Stimulated activated naive CD8-positive, alpha-beta T cell treated with anti-CD3 and anti-CD28 coated beads, Interleukin-15, Interleukin-2, amounts not matched to agents 100 ng/mL and 50 ng/mL, for 24 hours (primary cell): ENCODE data around the gene CRMP1.

Source experiments
- H3K27ac Mint-ChIP-seq: one replicate; pipeline ENCODE4 v1.8.0; 2021; ENCODE audit warnings: mild to moderate bottlenecking, mixed read lengths
- H3K27me3 Mint-ChIP-seq: one replicate; pipeline ENCODE4 v1.8.0; 2021; ENCODE audit warnings: mixed read lengths
- H3K36me3 Mint-ChIP-seq: one replicate; pipeline ENCODE4 v1.8.0; 2021; ENCODE audit warnings: low read depth, mixed read lengths
- H3K4me1 Mint-ChIP-seq: one replicate; pipeline ENCODE4 v1.8.0; 2021; ENCODE audit warnings: low read depth, mixed read lengths
- H3K4me3 Mint-ChIP-seq: one replicate; pipeline ENCODE4 v1.8.0; 2021; ENCODE audit warnings: mild to moderate bottlenecking, mixed read lengths
- H3K9me3 Mint-ChIP-seq: one replicate; pipeline ENCODE4 v1.8.0; 2021; ENCODE audit warnings: mixed read lengths

CRMP1 gene

DNA sequence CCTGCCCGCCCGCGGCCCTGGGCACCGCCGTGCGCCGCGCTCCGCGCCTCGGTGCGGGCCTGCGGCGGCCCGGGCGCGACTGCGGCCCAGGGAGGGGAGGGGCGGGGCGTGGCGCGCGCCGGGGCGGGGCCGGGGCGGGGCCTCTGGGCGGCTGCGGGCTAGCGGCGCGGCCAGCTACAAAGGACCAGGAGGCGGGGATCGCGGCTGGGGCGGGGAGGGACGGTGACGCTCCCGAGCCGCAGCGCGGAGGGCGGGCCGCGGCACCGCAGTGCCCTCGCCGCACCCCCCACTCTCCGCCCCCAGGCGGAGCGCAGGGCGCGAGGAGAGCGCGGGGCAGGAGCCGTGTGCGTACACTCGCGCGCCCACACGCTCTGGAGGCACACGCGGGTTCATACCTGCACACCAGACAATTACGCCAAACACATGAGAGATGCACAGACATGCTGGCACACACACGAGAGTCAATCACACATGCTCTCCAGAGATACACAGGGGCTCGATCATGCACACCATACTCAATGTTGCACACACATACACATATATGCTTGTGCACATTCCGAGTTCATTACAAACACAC is at the start of gene CRMP1:
Gene CRMP1, minus strand, starts transcription at position 83 of the 577 bp plus-strand sequence. CDS start 117 bp downstream, outside the sequence.
- no peaks in the 10 kb centered on the region for H3K9me3 Mint-ChIP-seq
- no peak within 1 kb of the TSS for H3K4me3 Mint-ChIP-seq
- H3K27ac Mint-ChIP-seq: no peak within 1 kb of the TSS
- peaks cover 8% of the 10 kb centered on the region for H3K4me1 Mint-ChIP-seq
- peaks cover 4% of the 10 kb centered on the region for H3K36me3 Mint-ChIP-seq
- peaks cover 61% of the 10 kb centered on the region for H3K27me3 Mint-ChIP-seq

- peaks cover 6% of the 10 kb centered on the region for H3K27me3 Mint-ChIP-seq
- no peaks in the 10 kb centered on the region for H3K4me1 Mint-ChIP-seq
- H3K27ac Mint-ChIP-seq: no peak overlapping the region
- H3K9me3 Mint-ChIP-seq: peaks cover 12% of the 10 kb centered on the region
- no peaks in the 10 kb centered on the region for H3K36me3 Mint-ChIP-seq
- H3K4me3 Mint-ChIP-seq: no peak overlapping the region
Observed at GRCh38 chr4:5941601-5942000, 48.7 kb upstream of the CRMP1 start.

DNA sequence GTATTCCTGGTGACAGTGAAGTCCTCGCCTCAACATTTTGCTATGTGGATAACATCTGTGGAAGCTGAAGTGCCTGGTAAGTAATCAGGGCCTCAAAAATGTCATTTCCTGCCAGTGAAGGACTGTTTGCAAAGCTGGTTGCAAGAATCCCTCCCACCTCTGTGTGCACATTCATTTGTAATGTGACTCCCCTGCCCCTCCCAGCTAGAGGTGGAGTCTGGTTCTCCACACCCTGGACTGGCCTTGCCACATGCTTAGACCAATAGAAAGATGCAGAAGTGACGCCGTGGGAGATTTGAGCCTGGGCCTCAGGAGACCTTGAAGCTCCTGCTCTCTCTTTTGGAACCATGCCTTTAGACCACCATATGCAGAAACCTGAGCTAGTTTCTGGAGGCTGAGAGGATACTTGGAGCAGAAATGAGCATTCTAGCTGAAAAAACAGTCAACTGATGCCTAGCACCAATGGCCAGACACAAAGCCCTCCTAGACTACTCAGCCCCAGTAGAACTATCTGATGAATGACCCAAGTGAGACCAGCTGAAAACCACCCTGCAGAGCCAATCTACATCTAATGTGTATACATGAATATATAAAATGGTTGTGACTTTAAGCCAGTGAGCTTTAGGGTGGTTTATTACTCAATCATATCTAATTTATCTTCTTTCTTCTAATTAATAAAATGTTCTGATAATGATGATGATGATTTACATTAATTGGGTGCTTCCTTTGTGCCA is 47.8 kb upstream of the CRMP1 start:
- H3K4me3 Mint-ChIP-seq: no peak overlapping the region
- H3K27ac Mint-ChIP-seq: no peak overlapping the region
- H3K9me3 Mint-ChIP-seq: peaks cover 9% of the 10 kb centered on the region
- no peaks in the 10 kb centered on the region for H3K4me1 Mint-ChIP-seq
- H3K27me3 Mint-ChIP-seq: peaks cover 3% of the 10 kb centered on the region
- no peaks in the 10 kb centered on the region for H3K36me3 Mint-ChIP-seq

DNA sequence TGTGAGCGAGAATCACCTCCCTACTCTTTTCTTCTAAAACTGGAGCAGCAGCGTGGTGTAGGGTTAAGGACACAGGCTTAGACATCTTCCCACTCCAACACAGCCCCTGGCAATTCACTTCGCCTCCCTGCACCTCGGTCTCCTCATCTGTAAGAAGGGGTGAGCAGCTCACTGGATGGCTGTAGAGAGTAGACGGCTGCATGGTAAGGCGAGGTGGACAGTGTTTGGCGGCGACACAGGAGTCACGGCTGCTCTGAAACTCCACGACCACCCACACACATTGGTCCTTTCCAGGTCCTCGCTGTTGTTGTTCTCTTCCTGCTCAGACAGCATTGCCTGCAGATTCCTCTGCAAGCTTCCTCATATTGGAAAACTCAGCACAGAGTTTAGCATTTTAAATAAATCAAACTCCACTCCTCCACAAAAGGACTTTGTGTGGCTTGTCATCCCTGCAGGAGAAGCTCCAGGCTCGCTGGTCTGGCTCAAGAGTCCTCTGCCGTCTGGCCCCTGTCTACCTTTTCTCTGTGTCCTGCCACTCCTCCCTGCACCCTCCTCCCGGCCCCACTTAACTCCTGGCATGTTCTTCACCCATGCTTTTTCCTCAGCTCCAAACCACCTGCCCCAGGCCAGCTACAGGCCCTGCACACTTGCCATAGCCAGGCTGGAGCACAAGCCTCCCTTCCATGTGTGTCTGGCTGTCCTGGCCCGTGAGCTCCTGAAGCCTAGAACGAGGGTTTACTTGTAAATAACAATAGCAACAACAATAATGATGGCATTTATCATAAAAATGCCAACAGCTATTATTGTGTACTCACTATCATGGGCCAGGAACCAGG is 41.3 kb upstream of the CRMP1 start:
- no peak overlapping the region for H3K4me3 Mint-ChIP-seq
- H3K27ac Mint-ChIP-seq: no peak overlapping the region
- peaks cover 4% of the 10 kb centered on the region for H3K27me3 Mint-ChIP-seq
- H3K4me1 Mint-ChIP-seq: no peaks in the 10 kb centered on the region
- no peaks in the 10 kb centered on the region for H3K36me3 Mint-ChIP-seq
- no peaks in the 10 kb centered on the region for H3K9me3 Mint-ChIP-seq

DNA sequence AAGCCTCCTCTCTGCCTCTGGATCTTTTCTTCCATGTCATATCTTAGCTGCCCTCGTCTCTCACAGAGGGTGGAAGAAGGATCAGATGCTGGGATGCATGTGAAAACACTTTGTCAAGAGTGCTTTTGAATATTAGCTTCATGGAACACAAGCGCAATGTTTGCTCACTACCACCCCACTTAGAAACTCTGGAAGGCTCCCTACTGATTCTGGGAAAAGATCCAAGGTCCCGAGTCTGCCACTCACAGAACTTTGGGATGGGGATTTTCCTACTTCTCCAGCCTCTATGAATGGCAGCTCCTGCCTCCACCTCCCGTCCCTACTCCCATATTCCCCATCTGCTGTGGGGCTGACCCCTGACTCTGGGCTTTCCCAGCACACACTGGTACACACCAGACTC is 40.2 kb upstream of the CRMP1 start:
- no peaks in the 10 kb centered on the region for H3K9me3 Mint-ChIP-seq
- H3K4me3 Mint-ChIP-seq: no peak overlapping the region
- H3K4me1 Mint-ChIP-seq: no peaks in the 10 kb centered on the region
- H3K27me3 Mint-ChIP-seq: peaks cover 4% of the 10 kb centered on the region
- no peaks in the 10 kb centered on the region for H3K36me3 Mint-ChIP-seq
- no peak overlapping the region for H3K27ac Mint-ChIP-seq

- H3K27me3 Mint-ChIP-seq: peaks cover 4% of the 10 kb centered on the region
- no peaks in the 10 kb centered on the region for H3K36me3 Mint-ChIP-seq
- H3K27ac Mint-ChIP-seq: no peak overlapping the region
- H3K4me3 Mint-ChIP-seq: no peak overlapping the region
- no peaks in the 10 kb centered on the region for H3K4me1 Mint-ChIP-seq
- H3K9me3 Mint-ChIP-seq: no peaks in the 10 kb centered on the region
Observed at GRCh38 chr4:5932035-5932568, 39.2 kb upstream of the CRMP1 start.

GRCh38 chr4:5931526-5931925 is 38.6 kb upstream of the CRMP1 start:
- no peaks in the 10 kb centered on the region for H3K4me1 Mint-ChIP-seq
- H3K36me3 Mint-ChIP-seq: no peaks in the 10 kb centered on the region
- no peaks in the 10 kb centered on the region for H3K9me3 Mint-ChIP-seq
- peaks cover 4% of the 10 kb centered on the region for H3K27me3 Mint-ChIP-seq
- no peak overlapping the region for H3K27ac Mint-ChIP-seq
- H3K4me3 Mint-ChIP-seq: no peak overlapping the region

DNA sequence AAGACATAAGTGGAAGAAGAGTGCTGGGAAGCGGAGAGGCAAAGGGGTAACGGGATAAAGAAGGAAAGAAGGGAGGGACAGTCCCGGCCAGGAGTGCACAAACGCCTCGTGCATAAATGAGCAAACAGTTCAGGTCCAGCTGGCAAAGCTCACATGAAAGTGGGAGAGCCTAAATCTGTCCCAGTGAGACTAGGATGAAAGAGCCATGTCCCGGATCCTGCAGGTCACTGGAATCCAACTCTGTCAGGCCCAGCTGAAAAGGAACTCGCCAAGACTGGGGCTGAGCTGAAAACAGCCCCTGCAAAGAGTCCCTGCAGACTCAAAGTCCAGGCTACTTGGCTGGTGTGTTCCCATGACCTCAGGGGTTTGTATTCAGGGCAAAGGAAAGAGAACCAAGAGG is 38.0 kb upstream of the CRMP1 start:
- Mint-ChIP-seq H3K36me3 (no peaks in the 10 kb centered on the region), H3K9me3 (no peaks in the 10 kb centered on the region), H3K27me3 (peaks cover 4% of the 10 kb centered on the region), H3K4me1 (no peaks in the 10 kb centered on the region), H3K4me3 (no peak overlapping the region), H3K27ac (no peak overlapping the region)

DNA sequence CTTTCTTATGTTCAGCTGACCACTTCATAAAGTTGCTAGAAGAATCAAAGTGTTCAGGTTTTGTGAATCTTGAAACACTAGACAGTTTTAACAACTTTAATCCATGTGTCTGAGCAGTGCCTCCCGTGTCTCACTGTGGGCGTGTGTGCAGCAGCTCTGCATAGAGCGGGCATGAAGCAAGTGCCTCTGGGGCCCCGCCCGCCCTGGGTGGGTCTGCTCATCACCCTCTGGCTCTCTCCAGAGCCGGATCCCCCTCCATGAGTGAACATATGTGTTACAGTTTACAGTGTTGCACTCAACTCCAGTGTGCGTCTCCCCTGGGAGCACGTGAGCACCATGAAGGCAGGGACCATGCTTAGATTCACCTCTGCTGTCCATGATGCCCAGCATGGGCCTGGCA is 37.6 kb upstream of the CRMP1 start:
- Mint-ChIP-seq H3K4me1 (no peaks in the 10 kb centered on the region), H3K4me3 (no peak overlapping the region), H3K27me3 (peaks cover 4% of the 10 kb centered on the region), H3K36me3 (no peaks in the 10 kb centered on the region), H3K9me3 (no peaks in the 10 kb centered on the region), H3K27ac (no peak overlapping the region)

DNA sequence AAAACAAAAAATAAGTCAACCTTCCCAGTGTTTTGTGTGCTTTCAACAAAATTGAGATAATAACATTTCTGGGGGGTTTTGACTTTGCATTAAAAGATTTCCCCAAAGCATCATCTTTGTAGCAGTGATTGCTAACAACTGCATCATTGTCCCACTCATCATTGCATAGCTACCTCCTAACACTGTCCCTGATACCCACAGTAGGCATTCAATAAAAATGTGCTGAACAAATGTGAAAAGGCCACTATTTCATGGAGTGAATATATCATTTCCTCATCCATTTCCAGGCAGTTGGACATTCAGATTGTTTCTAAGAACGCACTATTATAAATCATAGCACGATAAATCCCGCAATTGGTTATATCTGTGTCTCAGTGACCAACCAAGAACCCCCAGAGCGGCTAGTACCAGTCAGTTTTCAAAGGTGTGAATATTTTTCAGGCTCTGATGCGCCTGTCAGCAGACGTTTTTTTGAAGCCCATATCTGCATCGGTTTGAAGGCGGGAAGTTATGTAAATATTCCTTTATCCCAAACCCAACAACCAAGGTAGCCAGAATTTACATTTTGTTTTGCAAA is 36.0 kb upstream of the CRMP1 start:
- no peak overlapping the region for H3K4me3 Mint-ChIP-seq
- H3K9me3 Mint-ChIP-seq: no peaks in the 10 kb centered on the region
- H3K27ac Mint-ChIP-seq: no peak overlapping the region
- H3K27me3 Mint-ChIP-seq: peaks cover 4% of the 10 kb centered on the region
- H3K4me1 Mint-ChIP-seq: no peaks in the 10 kb centered on the region
- no peaks in the 10 kb centered on the region for H3K36me3 Mint-ChIP-seq

DNA sequence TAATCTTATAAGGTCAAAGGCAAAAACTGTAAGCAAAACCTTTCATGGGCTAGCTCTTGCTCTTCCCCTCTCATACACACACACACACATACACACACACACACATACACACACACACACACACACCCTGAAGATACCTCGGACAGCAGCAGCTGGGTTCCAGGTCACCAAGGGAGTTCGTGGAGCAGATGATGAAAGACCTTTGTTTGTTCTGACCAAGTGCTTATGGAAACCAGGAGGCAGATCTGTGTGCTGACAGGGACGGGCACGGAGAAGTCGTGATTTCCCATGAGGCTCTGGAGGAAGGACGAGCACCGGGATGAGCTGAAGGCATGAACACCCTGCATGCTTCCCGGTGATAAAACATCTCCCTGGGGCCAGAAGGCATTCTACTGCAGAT is 35.4 kb upstream of the CRMP1 start:
- H3K27ac Mint-ChIP-seq: no peak overlapping the region
- H3K36me3 Mint-ChIP-seq: no peaks in the 10 kb centered on the region
- H3K4me3 Mint-ChIP-seq: no peak overlapping the region
- H3K9me3 Mint-ChIP-seq: no peaks in the 10 kb centered on the region
- H3K27me3 Mint-ChIP-seq: peaks cover 3% of the 10 kb centered on the region
- H3K4me1 Mint-ChIP-seq: no peaks in the 10 kb centered on the region

DNA sequence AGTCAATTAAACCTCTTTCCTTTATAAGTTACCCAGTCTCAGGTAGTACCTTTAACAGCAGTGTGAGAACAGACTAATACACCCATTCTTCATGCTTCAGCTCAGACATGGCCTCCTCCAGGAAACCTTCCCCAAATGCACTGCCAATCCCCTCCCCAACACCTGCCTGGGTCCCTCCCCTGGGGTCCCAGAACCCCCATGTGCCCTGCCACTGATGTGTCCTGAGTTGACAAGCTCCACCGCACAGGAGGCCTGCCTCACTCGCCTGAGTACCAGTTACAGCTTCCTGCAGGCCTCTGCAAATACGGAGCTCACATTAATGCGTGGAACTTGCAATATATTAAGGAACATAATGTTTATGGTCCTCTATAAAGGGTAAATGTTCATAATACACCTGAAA is 34.9 kb upstream of the CRMP1 start:
- Mint-ChIP-seq H3K27ac (no peak overlapping the region), H3K36me3 (no peaks in the 10 kb centered on the region), H3K4me1 (no peaks in the 10 kb centered on the region), H3K4me3 (no peak overlapping the region), H3K27me3 (no peaks in the 10 kb centered on the region), H3K9me3 (no peaks in the 10 kb centered on the region)

- Mint-ChIP-seq H3K9me3 (no peaks in the 10 kb centered on the region), H3K27me3 (no peaks in the 10 kb centered on the region), H3K4me3 (no peak overlapping the region), H3K4me1 (no peaks in the 10 kb centered on the region), H3K36me3 (no peaks in the 10 kb centered on the region), H3K27ac (no peak overlapping the region)
Observed at GRCh38 chr4:5927116-5927515, 34.2 kb upstream of the CRMP1 start.

DNA sequence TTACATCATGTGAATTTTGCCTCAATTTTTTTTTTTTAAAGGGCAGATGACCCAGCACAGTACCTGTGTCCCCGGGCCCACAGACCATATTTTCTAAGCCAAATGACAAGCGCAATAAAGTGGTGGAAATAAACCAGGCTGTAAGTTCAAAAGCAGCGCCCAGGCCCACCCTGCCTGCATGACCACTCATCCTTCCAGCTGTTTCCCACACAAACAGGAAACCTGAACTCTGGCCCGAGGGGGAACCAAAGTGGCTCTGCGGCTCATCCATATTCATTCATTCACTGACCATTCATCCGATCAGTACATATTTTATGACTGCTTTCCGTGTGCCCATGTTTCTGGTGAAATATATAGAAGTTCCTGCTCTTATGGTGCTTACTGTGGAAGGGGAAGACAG is 33.7 kb upstream of the CRMP1 start:
- Mint-ChIP-seq H3K36me3 (no peaks in the 10 kb centered on the region), H3K9me3 (no peaks in the 10 kb centered on the region), H3K4me1 (no peaks in the 10 kb centered on the region), H3K27ac (no peak overlapping the region), H3K4me3 (no peak overlapping the region), H3K27me3 (peaks cover 1% of the 10 kb centered on the region)
